ENCODE measurements around the gene ZNF76. TPM values are rescaled to one million over a fixed set of nuclear protein-coding genes. Genes with fewer than 3 reads are reported as not detected.

Gene ZNF76
- total and polyA plus RNA-seq, 2 of the 8 experiments (the other 6 are each of a cell fraction or from before 2014, with no cell fraction given) = 17.9 to 23.9 TPM

GRCh38 chr6:35320031-35320410 lies 60.5 kb downstream of the ZNF76 start:
- Histone ChIP-seq H3K4me2 (ENCODE audit: insufficient read depth in 1 of 2, low read depth in 2 of 2, low read length in 2 of 2) (no peak overlapping the region), H2BK15ac (ENCODE audit: low read length) (0 out of 2 replicates have a peak overlapping the region, but pooled peaks have one; percentile 40), H2AFZ (ENCODE audit: low read length) (no peak overlapping the region), H3K4ac (replicated peaks; ENCODE audit: insufficient read length, low read depth, low read length) (no peak overlapping the region), H2BK5ac (ENCODE audit: low read depth, low read length) (no peak overlapping the region), H4K8ac (ENCODE audit: extremely low read depth, insufficient read depth, low read length) (no peak overlapping the region), H4K20me1 (replicated peaks in 1 of 2; ENCODE audit: control insufficient read depth in 1 of 2, insufficient read depth in 2 of 2, low read length in 2 of 2) (no peaks in the 10 kb centered on the region), H3K4me3 (ENCODE audit: extremely low read depth in 1 of 4, insufficient read depth in 2 of 4, low read depth in 3 of 4, low read length in 4 of 4) (no peak overlapping the region), H2BK120ac (replicated peaks; ENCODE audit: low read depth, low read length) (no peak overlapping the region), H3K23me2 (ENCODE audit: low read depth, low read length) (peaks cover 10% of the 10 kb centered on the region), H3K9ac (replicated peaks in 1 of 4; ENCODE audit: extremely low read depth in 1 of 4, low read depth in 3 of 4, low read length in 3 of 4) (no peak overlapping the region), H2BK20ac (ENCODE audit: low read length) (no peak overlapping the region), H3K27me3 (replicated peaks in 1 of 4; ENCODE audit: control insufficient read depth in 3 of 4, extremely low read depth in 1 of 4, insufficient read depth in 3 of 4, low read length in 3 of 4) (peaks cover 3 to 19% (median 14%) of the 10 kb centered on the region in 4 experiments), H3K18ac (ENCODE audit: extremely low read depth, low read length) (no peak overlapping the region), H3K36me3 (ENCODE audit: control insufficient read depth in 2 of 4, insufficient read depth in 4 of 4, low read length in 3 of 4) (no peaks in the 10 kb centered on the region), H3K27ac (ENCODE audit: low read depth, low read length) (no peak overlapping the region), H3K79me1 (ENCODE audit: low read depth, low read length) (no peaks in the 10 kb centered on the region), H2AK5ac (ENCODE audit: low read depth, low read length) (no peak overlapping the region), H3K23ac (ENCODE audit: insufficient read length) (no peak overlapping the region), H3K56ac (replicated peaks; ENCODE audit: insufficient read length, low read depth, low read length) (no peak overlapping the region), H4K91ac (replicated peaks; ENCODE audit: insufficient read length, low read length) (no peak overlapping the region), H2BK12ac (ENCODE audit: low read depth, low read length) (no peak overlapping the region), H3K9me3 (ENCODE audit: insufficient read depth in 2 of 2, low read depth in 1 of 2, low read length in 1 of 2) (no peaks in the 10 kb centered on the region; a peak in 1 of 4 replicates), H4K5ac (ENCODE audit: insufficient read length, low read depth, low read length) (no peak overlapping the region), H3K79me2 (ENCODE audit: control insufficient read depth in 1 of 2, insufficient read depth in 2 of 2, low read length in 2 of 2) (no peaks in the 10 kb centered on the region), H3K4me1 (replicated peaks in 1 of 4; ENCODE audit: control insufficient read depth in 3 of 4, insufficient read depth in 4 of 4, low read length in 3 of 4) (peaks cover 5 to 8% (median 6%) of the 10 kb centered on the region in 4 experiments), H3K14ac (ENCODE audit: insufficient read length) (no peak overlapping the region)
- ChIA-PET POLR2A (ENCODE audit: partially characterized antibody) (interaction anchor here (0.9 to 1.9 kb wide), 5 partner anchors 9 to 152 kb away, joined by 3 to 9 read pairs (median 4); partner anchors contain the start of gene RPL10A), CTCF (ENCODE audit: partially characterized antibody) (interaction anchor here (0.7 to 21.2 kb wide), 5 partner anchors 17 to 138 kb away, joined by 3 to 358 read pairs (median 8); partner anchors contain the start of gene DEF6)
- TF ChIP-seq RNF2 (IDR thresholded peaks at IDR 0.05; ENCODE audit: borderline replicate concordance, low read depth, low read length, missing control alignments, poor library complexity, severe bottlenecking) = no peak
- TF ChIP-seq TBP (IDR thresholded peaks at IDR 0.05; ENCODE audit: low read depth, low read length) = no peak
- TF ChIP-seq MAFK (IDR thresholded peaks at IDR 0.05; ENCODE audit: low read depth, low read length) = no peak
- no peak for TF ChIP-seq CREB1 (IDR thresholded peaks at IDR 0.05)
- TF ChIP-seq SIRT6 (IDR thresholded peaks at IDR 0.05; ENCODE audit: low read length) = no peak
- no peak for TF ChIP-seq EGR1 (IDR thresholded peaks at IDR 0.05; ENCODE audit: borderline replicate concordance, low read depth, low read length)
- no peak for TF ChIP-seq GTF2F1 (IDR thresholded peaks at IDR 0.05; ENCODE audit: borderline replicate concordance, low read depth, low read length)
- TF ChIP-seq JUND (IDR thresholded peaks at IDR 0.05; ENCODE audit: low read length) = no peak
- TF ChIP-seq CBX8 (IDR thresholded peaks at IDR 0.05; ENCODE audit: borderline replicate concordance, low read depth, low read length) = no peak
- DNase-seq (ENCODE audit: low read depth in 1 of 2, low spot score in 2 of 2) (no peak), FAIRE-seq (no peak)
- 94% methylated on average over 2 of the region's 2 CpGs; no CpG with 5 or more reads in 1 of the 2 experiments for WGBS, 2 experiments (ENCODE audit: extremely low coverage in 1 of 2, insufficient coverage in 1 of 2, insufficient read length in 1 of 2, insufficient replicate concordance in 2 of 2, low coverage in 1 of 2, low lambda C conversion rate in 2 of 2, missing lambda C conversion rate in 1 of 2)
